ENCODE measurements around the gene MBOAT1.
"Not testable (repeated sequence)": the region's sequence is repeated elsewhere in the genome, so short reads cannot be mapped to it uniquely, and the experiment has no call there.

The MBOAT1 gene

DNA sequence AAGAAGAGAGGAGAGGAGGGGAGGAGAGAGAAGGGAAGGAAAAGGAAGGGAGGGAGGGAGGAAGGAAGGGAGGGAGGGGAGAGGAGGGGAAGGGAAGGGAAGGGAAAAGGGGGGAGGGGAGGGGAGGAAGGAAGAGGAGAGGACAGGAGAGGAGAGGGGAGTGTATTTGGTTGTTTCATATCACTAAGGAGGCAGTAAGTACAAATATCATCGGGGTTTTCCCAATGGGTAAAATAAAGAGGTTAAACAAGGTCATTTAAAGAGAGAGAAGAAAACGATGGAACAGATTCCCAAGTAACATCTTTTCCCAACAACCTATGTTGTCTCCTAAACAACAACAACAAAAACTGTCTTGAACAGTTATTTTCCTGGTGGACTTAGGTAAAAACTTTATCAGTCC is 43.6 kb downstream of the MBOAT1 start:
- DNase-seq, result no peak

DNA sequence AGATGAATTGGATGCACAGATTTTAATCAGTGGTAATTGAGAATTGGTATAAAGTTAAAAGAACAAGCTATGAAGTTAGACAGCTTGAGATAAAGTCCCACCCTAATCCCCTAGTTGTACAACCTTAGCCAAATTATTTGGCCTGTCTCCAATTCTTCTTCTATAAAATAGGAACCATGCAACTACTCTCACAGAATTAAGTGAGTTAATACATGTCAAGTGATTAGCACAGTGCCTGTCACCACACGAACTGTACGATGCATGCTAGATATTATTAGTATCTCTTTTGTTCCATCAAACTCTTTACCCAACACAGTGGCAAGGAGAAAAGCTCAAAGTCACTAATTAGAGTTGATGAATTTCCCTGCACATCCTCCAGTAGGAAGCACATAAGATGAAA is 44.7 kb downstream of the MBOAT1 start:
- no peak for DNase-seq

DNA sequence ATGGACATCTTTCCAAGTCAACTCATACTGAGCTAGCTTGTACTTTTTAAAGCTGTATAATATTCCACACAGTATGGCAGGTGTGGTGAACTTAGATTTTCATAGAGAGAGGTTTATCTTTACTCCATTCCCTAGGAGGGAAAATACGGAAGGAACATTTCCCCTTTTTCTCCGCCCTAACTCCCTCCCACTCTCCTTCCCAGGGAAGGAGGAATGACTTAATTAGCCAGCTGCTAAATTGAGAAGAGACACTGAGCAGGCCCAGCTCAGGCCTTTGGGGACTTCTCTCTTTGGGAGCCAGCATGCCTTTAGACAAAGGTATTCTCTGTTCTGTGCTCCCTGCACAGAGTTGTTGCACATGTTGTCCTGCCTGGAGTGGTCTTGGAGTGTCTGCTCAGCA is 46.1 kb downstream of the MBOAT1 start:
- DNase-seq, result no peak

- no peak for DNase-seq
These were observed 49.8 kb downstream of the MBOAT1 start for GRCh38 chr6:20162515-20162914.

DNA sequence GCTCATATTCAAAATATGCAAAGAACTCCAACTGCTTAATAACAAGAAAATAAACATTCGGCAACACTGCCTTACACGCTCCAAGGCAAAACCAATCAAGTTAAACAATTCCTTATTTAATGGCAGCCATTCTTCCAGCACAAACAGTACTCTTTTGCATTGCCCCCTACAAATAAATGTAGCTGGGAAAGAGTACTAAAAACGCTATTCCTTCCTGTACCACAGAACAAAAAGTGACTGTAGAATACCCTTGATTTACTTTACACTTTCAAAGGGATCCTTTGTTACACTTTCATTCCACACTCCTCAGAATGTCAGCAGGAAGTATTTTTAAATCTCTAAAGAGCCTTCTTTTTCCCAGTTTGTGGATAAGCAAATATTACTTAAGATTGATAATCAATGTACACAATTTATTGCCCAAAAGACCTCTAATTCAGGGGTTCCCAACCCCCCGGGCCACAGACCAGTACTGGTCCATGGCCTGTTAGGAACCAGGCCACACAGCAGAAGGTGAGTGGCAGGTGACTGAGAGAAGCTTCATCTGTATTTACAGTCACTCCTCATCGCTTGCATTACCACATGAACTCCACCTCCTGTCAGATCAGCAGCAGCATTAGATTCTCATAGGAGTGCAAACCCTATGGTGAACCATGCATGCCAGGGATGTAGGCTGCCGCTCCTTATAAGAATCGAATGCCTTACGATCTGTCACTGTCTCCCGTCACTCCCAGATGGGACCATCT is 51.6 kb downstream of the MBOAT1 start:
- no peak for DNase-seq

DNA sequence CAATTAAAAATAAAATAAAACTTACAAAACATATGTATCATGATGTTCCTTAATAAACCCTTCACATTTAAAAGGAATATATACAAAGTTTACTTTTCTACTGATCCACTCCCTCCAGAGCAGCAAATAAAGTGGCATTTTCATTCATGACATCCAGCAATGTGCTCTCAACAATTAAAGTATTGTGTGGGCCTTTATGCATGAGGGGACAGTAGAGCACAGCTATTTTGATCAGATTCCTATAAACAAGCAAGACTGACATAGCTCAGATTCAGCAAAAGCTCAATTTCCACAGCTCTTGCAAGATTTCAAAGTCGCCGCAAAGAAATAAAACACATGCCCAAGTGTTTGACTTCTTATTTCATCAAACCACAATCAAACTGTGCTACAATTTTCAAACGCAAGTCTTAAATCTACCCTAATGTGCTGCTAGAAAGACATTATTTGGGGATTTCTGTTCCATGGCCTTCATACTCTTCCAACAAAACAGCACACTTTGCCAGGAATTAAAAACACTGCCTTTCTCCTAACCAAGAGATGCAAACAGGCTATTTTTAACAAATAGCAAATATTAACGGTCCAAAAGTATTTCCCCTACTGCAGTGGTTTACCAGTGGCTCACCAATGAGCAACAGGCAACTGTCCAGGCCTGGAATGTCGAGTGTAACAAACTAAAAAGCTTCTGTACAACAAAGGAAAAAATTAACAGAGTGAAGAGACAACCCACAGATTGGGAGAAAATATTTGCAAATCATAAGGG is 52.3 kb downstream of the MBOAT1 start:
- no peak for DNase-seq

DNA sequence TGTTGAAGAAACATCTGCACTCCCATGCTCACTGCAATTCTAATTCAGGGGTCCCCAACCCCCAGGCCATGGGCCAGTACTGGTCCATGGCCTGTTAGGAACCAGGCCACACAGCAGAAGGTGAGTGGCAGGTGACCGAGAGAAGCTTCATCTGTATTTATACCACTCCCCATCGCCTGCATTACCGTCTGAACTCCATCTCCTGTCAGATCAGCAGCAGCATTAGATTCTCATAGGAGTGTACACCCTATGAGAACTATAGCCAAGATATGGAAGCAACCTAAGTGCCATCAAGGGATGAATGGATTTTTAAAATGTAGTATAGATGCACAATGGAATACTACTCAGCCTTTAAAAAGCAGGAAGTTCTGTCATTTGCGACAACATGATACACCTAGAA is 53.2 kb downstream of the MBOAT1 start:
- no peak for DNase-seq

GRCh38 chr6:20158676-20159075 is 53.6 kb downstream of the MBOAT1 start:
- no peak for DNase-seq

- no peak for DNase-seq
These were observed 55.4 kb downstream of the MBOAT1 start for GRCh38 chr6:20156824-20157223.

GRCh38 chr6:20154753-20155152 is 57.5 kb downstream of the MBOAT1 start:
- DNase-seq, result no peak

DNA sequence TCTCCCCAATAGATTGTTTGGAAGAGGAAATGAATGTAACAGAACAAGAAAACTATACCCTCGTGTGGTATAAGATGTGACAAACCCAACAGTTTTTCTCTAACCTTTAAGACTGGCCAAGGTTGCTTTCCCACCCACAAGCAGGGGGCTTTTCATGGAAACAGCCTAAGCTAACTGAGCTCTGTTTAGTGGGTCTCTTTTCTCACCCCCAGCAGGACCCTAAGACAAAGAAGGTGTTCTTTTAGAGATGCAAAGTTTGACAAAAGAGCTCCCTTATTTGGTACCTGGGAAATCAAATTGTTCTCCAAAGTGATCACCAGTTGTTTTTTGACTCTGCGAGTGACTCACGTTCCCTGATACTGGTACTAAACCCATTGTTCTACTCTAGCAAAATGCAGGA is 59.1 kb downstream of the MBOAT1 start:
- no peak for DNase-seq

GRCh38 chr6:20148433-20148832 is 63.8 kb downstream of the MBOAT1 start:
- DNase-seq, result no peak

DNA sequence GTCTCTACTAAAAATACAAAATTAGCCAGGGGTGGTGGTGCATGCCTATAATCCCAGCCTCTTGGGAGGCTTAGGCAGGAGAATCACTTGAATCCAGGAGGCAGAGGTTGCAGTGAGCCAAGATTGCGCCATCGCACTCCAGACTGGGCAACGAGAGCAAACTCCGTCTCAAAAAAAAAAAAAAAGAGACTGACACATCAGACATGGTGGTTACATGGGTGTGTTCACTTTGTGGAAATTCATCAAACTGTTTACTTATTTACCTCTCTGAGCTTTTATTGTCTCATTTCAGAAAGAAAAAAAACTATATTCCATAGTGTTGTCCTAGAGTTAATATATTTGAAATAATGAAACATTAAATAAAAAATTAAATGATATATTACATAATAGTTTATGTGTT is 64.8 kb downstream of the MBOAT1 start:
- no peak for DNase-seq

DNA sequence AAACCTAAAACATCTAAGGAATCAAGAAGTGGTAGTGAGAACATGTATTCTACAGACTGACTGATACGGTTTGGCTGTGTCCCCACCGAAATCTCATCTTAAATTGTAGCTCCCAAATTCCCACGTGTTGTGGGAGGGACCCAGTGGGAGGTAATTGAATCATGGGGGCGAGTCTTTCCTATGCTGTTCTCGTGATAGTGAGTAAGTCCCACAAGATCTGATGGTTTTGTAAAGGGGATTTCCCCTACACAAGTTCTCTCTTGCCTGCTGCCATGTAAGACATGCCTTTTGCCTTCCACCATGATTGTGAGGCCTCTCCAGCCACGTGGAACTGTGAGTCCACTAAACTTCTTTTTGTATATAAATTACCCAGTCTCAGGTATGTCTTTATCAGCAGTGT is 65.4 kb downstream of the MBOAT1 start:
- DNase-seq, result not testable (repeated sequence)

DNA sequence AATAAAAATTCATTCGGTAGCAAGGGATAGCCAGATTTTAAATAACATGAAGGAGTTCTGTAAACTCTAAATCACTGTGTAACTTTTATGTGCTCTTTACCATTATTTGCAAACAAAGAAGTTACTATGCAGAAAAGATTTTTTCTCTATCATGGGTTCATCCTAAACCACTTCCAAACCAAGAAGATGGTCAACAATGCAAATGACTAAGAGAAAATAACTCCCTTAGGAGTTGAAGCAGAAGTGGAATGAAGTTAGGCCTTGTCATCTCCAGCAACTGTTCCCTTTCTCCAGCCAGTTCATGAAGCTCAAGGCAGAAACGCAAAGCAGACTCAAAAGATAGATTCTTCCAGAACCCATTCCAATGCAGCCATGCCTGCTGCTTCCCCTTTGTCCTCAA is 66.0 kb downstream of the MBOAT1 start:
- no peak for DNase-seq

DNA sequence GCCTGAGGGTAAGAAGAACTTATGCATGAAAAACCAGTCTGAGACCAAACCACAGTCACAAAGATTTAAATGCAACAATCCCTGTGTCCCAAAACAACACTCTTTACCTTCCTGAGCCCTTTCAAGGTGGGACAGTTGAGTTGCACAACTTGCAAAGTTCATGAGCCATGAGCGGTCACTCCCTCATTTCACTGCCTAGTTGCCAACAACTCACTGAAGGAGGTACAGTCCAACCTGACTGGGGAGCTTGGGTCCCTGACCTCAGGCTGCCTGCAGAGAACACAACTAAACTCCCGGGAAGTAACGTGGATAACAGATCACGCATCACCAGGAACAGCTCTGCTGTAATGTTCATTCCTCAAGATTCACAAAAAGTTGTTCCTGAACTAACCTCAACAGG is 69.4 kb downstream of the MBOAT1 start:
- DNase-seq, result no peak

- no peak for DNase-seq
These were observed 70.3 kb downstream of the MBOAT1 start for GRCh38 chr6:20141931-20142330.

- DNase-seq, result not testable (repeated sequence)
These were observed 72.9 kb downstream of the MBOAT1 start for GRCh38 chr6:20139127-20139963.

GRCh38 chr6:20137837-20138236 is 74.4 kb downstream of the MBOAT1 start:
- DNase-seq, result no peak

GRCh38 chr6:20137240-20137639 is 75.0 kb downstream of the MBOAT1 start:
- DNase-seq, result no peak

DNA sequence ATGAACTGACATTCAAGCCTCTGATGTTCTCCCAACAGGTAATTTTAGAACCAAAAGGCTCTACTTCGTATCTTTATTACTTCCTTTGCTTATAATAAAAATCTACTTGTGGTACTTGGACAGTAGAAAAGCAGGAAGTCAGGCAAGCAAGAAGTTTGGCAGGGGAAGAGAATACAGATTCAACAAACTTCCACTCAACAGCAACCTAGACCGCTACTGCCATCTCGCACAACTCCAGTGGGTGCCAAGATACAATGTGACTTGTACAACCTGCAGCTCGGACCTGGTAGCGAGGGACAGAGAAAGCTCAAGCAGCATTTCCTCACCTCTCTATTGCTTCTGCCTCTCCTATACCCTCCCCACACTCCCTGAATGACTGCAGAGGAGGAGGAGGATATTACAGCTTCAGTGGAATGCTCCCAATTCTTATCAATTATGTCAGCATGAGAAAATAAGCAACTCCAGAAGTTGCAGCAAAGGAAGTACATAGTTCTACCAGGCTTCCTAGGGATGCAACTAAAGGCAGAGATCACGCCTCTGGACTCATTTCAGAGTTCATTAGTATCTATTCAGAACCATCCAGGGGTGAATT is 76.5 kb downstream of the MBOAT1 start:
- DNase-seq, result no peak

DNA sequence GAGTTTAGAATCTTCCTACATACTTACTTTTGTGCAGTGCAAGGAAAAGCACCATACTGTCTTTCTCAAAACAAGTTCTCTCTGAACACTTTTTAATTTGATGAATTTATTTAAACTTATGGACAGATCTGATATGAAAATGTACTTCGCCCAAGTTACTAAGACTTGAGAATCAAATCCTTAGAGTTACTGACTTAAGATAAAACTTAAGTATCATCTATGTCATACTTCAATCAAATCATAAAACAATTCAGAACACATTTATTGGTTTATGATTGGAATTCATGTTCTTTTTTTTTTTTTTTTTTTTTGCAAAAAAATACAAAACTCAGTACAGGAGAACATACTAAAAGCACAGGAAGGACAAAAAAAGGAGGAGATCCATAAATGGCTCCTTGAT is 77.7 kb downstream of the MBOAT1 start:
- DNase-seq, result no peak

Measured in CD4-positive, alpha-beta T cell treated with Interleukin-12 subunit alpha and Interleukin-12 subunit beta, for 1 hour (primary cell).